IPS DF 6.9 (cell line): ENCODE data around the gene TBC1D1.

Source experiments
- DNase-seq: peaks from one replicate; pipeline ENCODE4 v3.0.0-alpha.2; 2013; ENCODE audit warnings: low read depth, low spot score
- H3K27ac ChIP-seq: one replicate; pipeline ENCODE4 v1.5.1; 2013; ENCODE audit warnings: low read length, control low read depth
- H3K27me3 ChIP-seq: 2 replicates; pipeline ENCODE4 v1.6.1; 2013; ENCODE audit warnings: mild to moderate bottlenecking, low read length; ENCODE audit not compliant: control insufficient read depth, insufficient read depth
- H3K36me3 ChIP-seq: 2 replicates; pipeline ENCODE4 v1.6.1; 2013; ENCODE audit warnings: low read length; ENCODE audit not compliant: control insufficient read depth, insufficient read depth
- H3K4me1 ChIP-seq: 2 replicates; pipeline ENCODE4 v1.6.1; 2013; ENCODE audit warnings: low read length; ENCODE audit not compliant: control insufficient read depth, insufficient read depth
- H3K4me3 ChIP-seq: 2 replicates; pipeline ENCODE4 v1.5.1; 2013; ENCODE audit warnings: mild to moderate bottlenecking, low read length
- H3K9me3 ChIP-seq: 2 replicates; pipeline ENCODE4 v1.6.1; 2013; ENCODE audit warnings: low read length, inconsistent platforms; ENCODE audit not compliant: control insufficient read depth, insufficient read depth
- WGBS: extraction: QIAGEN DNeasy Blood & Tissue Kit; methylation state at CpG from one replicate; pipeline ENCODE4 v1.1.7; 2013; ENCODE audit warnings: mixed read lengths, missing lambda C conversion rate; ENCODE audit not compliant: insufficient read length, insufficient coverage; 5-methylcytosine and 5-hydroxymethylcytosine counted together

The TBC1D1 gene, protein sequence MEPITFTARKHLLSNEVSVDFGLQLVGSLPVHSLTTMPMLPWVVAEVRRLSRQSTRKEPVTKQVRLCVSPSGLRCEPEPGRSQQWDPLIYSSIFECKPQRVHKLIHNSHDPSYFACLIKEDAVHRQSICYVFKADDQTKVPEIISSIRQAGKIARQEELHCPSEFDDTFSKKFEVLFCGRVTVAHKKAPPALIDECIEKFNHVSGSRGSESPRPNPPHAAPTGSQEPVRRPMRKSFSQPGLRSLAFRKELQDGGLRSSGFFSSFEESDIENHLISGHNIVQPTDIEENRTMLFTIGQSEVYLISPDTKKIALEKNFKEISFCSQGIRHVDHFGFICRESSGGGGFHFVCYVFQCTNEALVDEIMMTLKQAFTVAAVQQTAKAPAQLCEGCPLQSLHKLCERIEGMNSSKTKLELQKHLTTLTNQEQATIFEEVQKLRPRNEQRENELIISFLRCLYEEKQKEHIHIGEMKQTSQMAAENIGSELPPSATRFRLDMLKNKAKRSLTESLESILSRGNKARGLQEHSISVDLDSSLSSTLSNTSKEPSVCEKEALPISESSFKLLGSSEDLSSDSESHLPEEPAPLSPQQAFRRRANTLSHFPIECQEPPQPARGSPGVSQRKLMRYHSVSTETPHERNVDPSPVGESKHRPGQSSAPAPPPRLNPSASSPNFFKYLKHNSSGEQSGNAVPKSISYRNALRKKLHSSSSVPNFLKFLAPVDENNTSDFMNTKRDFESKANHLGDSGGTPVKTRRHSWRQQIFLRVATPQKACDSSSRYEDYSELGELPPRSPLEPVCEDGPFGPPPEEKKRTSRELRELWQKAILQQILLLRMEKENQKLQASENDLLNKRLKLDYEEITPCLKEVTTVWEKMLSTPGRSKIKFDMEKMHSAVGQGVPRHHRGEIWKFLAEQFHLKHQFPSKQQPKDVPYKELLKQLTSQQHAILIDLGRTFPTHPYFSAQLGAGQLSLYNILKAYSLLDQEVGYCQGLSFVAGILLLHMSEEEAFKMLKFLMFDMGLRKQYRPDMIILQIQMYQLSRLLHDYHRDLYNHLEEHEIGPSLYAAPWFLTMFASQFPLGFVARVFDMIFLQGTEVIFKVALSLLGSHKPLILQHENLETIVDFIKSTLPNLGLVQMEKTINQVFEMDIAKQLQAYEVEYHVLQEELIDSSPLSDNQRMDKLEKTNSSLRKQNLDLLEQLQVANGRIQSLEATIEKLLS (N-terminal part only)

DNA sequence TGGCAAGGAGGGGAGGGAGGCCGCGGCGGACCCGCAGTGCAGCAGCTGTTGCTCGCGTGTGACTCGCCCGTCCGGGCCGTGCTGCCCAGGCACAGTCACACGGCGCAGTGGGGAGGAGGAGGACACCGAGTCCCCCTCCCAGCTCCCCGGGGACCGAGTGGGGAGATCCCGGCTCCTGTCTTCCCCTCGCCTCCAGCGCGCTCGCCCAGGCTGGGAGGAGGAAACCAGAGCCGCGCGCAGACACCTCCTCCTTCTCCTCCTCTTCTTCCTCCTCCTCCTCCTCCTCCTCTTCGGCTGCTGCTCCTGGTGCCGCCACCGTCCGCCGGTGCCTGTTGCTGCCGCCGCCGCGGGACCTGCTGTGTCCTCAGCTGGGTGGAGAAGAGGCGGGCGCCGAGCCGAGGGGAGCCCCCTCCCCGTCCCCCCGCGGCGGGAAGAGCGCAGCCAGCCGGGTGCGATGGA is at the start of gene TBC1D1:
TSS of gene TBC1D1 (plus strand) at position 284 of the 459 bp plus-strand sequence. CDS start 11,012 bp downstream, outside the sequence.
- Histone ChIP-seq H3K9me3 (no peaks in the 10 kb centered on the region), H3K27me3 (peaks cover 21% of the 10 kb centered on the region), H3K36me3 (no peaks in the 10 kb centered on the region; the same call in 1 of the 2 replicates), H3K4me3 (peak within 1 kb of the TSS; percentile 79), H3K27ac (no peak within 1 kb of the TSS), H3K4me1 (no peaks in the 10 kb centered on the region)
- DNase-seq = no peak
- no CpG with 5 or more reads among the region's 43 CpGs for WGBS

DNA sequence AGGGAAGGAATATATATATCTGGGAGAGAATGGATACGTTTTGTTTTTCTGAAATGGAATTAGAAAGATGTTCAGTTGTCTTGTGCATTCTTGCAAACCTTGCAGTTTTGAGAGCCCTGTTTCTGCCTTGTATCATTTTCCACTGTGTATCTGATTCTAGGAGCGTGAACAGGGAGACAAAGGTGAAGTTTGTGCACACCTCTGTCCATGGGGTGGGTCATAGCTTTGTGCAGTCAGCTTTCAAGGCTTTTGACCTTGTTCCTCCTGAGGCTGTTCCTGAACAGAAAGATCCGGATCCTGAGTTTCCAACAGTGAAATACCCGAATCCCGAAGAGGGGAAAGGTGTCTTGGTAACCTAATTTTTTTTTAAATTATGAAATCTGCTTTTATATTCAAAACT is 46.7 kb upstream of the TBC1D1 start:
- H3K27me3 ChIP-seq = no peaks in the 10 kb centered on the region
- no peak overlapping the region for H3K27ac ChIP-seq
- no peak overlapping the region for H3K4me3 ChIP-seq
- H3K36me3 ChIP-seq = peaks cover 6% of the 10 kb centered on the region; the same call in 1 of the 2 replicates
- no peaks in the 10 kb centered on the region for H3K4me1 ChIP-seq
- DNase-seq = no peak
- H3K9me3 ChIP-seq = no peaks in the 10 kb centered on the region
- 100% methylated on average over 1 of the region's 5 CpGs for WGBS

DNA sequence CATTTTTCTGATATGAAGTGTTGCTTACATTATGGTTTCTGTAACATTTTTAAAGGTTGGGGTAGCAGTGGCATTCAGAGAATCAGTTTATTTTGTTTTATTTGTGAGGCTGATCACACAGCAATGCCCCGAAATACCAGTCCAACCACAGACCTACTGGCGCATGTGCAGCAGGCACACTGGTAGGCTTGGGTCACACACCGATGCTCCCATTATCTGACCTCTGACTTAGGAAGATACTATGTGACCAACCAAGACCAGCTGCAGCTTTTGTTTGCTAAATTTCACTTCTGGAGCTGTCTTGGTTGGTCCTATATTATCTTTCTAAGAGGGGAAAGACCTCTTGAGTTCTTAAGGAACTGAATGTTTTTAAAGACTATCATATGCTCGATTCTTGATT is 45.7 kb upstream of the TBC1D1 start:
- Histone ChIP-seq H3K9me3 (no peaks in the 10 kb centered on the region), H3K4me3 (no peak overlapping the region), H3K27me3 (no peaks in the 10 kb centered on the region), H3K4me1 (no peaks in the 10 kb centered on the region), H3K36me3 (peaks cover 6% of the 10 kb centered on the region; the same call in 1 of the 2 replicates), H3K27ac (no peak overlapping the region)
- no CpG with 5 or more reads among the region's 4 CpGs for WGBS
- no peak for DNase-seq

DNA sequence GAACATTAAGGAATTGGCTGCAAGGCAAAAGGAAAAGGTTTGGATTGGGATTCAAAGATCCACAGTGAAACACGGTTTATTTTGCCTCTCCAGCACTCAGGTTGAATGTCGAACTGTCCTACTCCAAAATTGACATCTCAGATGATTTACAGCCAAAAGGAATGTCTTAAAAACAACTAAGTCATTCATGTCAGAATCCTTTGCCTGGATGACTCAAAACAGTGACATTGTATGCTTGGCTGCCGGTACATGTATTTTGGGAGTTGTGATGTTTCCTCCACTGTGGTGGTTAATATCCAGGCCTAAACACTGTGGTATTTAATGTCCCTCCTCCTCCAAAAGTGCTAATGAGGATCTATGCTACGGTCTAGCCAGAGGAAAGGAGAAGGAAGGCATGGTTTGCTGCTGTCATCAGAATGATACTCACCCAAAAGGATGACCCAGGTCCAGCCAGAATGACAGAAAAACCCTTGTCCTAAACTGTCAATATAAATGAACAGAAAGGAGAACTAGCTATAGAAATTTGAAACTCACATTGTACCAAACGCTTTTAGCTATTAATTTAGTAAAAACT is 43.5 kb upstream of the TBC1D1 start:
- DNase-seq = no peak
- no CpG with 5 or more reads among the region's 5 CpGs for WGBS
- no peaks in the 10 kb centered on the region for H3K9me3 ChIP-seq
- peaks cover 6% of the 10 kb centered on the region; the same call in 1 of the 2 replicates for H3K36me3 ChIP-seq
- no peaks in the 10 kb centered on the region for H3K27me3 ChIP-seq
- H3K4me1 ChIP-seq = no peaks in the 10 kb centered on the region
- H3K27ac ChIP-seq = no peak overlapping the region
- H3K4me3 ChIP-seq = no peak overlapping the region

DNA sequence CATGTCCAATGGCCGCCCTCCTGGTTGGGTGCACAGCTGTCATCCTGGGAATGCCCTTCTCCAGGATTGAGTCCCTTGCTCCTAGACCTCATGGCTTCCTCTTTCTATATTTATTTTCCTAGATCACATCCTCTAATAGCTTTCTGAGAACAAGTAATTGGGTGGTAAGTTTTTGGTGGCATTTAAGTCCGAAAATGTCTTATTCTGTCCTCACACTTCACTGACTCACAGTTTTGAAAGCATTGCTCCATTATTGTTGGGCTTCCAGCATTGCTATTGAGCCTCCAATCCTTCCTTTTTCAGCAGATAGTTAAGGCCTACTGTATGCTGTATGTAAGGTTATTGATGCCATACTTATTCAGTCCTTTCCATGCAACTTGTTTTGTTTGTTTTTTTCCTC is 38.5 kb upstream of the TBC1D1 start:
- peaks cover 4% of the 10 kb centered on the region; the same call in 1 of the 2 replicates for H3K36me3 ChIP-seq
- no CpG with 5 or more reads among the region's 2 CpGs for WGBS
- H3K27me3 ChIP-seq = no peaks in the 10 kb centered on the region
- H3K27ac ChIP-seq = no peak overlapping the region
- no peak for DNase-seq
- no peaks in the 10 kb centered on the region for H3K4me1 ChIP-seq
- no peak overlapping the region for H3K4me3 ChIP-seq
- no peaks in the 10 kb centered on the region for H3K9me3 ChIP-seq

DNA sequence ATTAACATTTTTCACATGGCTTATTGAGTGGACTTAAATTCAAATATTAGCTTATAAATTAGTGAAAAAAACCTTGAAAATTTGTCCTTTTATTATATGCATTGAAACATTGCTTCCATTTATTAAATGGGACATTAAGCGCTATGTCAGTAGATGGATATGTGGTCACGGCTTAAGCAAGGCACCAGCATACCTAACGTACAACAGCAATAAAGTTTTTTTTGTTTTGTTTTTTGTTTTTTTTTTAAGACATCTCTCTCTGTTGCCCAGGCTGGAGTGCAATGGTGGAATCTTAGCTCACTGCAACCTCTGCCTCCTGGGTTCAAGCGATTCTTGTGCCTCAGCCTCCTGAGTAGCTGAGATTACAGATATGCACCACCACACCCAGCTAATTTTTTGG is 32.8 kb upstream of the TBC1D1 start:
- no peaks in the 10 kb centered on the region for H3K27me3 ChIP-seq
- no peak overlapping the region for H3K4me3 ChIP-seq
- H3K9me3 ChIP-seq = no peaks in the 10 kb centered on the region
- H3K36me3 ChIP-seq = peaks cover 2% of the 10 kb centered on the region; the same call in 1 of the 2 replicates
- no CpG with 5 or more reads among the region's 4 CpGs for WGBS
- H3K27ac ChIP-seq = no peak overlapping the region
- DNase-seq = no peak
- no peaks in the 10 kb centered on the region for H3K4me1 ChIP-seq

DNA sequence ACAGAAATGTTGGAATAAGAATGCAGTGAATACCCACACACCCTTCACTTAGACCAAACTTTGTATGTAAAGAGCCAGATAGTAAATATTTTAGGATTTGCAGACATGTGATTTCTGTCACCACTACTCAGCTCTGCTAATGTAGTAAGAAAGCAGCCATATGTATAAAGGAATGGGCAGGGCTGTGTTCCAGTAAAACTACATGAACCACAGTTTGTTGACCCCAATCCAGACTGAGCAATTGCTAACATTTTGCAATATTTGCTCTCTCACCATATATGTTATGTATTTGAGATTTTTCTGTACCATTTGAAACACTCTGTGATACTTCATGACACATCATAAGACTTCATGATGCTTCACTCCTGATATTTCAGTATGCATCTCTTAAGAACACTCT is 32.0 kb upstream of the TBC1D1 start:
- Histone ChIP-seq H3K4me1 (no peaks in the 10 kb centered on the region), H3K9me3 (no peaks in the 10 kb centered on the region), H3K27ac (no peak overlapping the region), H3K36me3 (peaks cover 2% of the 10 kb centered on the region; the same call in 1 of the 2 replicates), H3K4me3 (no peak overlapping the region), H3K27me3 (no peaks in the 10 kb centered on the region)
- no peak for DNase-seq

DNA sequence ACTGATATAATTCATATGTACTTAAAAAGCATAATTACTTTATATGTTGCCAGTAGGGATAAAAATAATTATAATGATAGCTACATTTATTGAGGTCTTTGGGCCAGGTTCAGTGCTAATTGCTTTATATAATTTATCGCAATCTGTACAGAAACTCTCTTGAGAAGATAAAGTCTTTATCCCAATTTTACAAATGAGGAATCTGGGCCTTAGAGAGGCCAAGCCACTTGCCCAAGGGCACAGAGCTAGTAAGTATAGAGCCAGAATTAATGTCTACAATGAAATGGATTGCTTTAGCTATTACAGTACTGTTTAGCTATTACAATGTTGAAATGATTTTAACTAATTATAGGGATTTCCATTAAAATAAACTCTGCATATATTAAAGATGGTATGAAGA is 30.6 kb upstream of the TBC1D1 start:
- DNase-seq = no peak
- H3K36me3 ChIP-seq = peaks cover 2% of the 10 kb centered on the region; the same call in 1 of the 2 replicates
- H3K9me3 ChIP-seq = no peaks in the 10 kb centered on the region
- H3K4me3 ChIP-seq = no peak overlapping the region
- H3K4me1 ChIP-seq = no peaks in the 10 kb centered on the region
- no CpG with 5 or more reads among the region's 1 CpG for WGBS
- H3K27ac ChIP-seq = no peak overlapping the region
- H3K27me3 ChIP-seq = no peaks in the 10 kb centered on the region

DNA sequence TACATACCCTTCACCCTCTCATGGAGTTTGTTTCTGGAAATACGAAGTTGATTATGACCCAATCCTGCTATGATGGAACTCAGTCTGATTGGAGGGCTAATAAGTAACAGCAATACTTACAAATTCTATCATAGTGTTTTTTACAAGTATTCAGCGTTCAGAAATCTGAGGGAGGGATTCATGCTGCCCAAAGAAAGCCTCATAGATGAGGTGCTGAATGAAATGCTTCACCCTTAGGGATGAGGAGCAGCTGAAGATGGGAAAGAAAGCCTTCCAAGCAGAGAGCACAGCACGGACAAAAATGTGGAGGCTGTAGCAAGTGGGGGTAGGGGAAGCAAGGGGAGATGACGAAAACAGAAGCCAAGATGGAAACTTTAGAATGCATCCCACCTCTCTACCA is 27.9 kb upstream of the TBC1D1 start:
- Histone ChIP-seq H3K36me3 (no peaks in the 10 kb centered on the region), H3K27ac (no peak overlapping the region), H3K27me3 (no peaks in the 10 kb centered on the region), H3K4me3 (no peak overlapping the region), H3K9me3 (no peaks in the 10 kb centered on the region), H3K4me1 (no peaks in the 10 kb centered on the region)
- WGBS = no CpG with 5 or more reads among the region's 4 CpGs
- no peak for DNase-seq

DNA sequence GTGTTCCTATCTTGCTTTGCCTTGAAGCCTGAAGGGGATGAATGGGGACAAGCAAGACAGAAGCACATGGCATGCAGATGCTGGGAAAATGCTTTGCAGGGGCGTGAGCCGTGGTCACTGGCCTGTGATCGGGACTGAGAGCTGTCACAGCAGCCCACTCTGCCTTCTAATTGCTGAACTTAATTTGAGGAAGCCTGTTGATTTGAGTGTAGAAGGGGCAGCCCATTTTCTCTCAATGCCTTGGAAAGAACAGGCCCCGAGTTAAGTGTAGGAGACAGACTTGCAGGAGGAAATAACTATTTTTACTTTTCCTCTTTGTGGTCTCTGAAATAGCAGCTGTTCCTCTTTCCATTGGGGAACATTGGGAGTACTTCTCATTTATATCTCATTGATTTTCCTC is 26.1 kb upstream of the TBC1D1 start:
- no peaks in the 10 kb centered on the region for H3K9me3 ChIP-seq
- no peaks in the 10 kb centered on the region for H3K4me1 ChIP-seq
- H3K27me3 ChIP-seq = no peaks in the 10 kb centered on the region
- no peaks in the 10 kb centered on the region for H3K36me3 ChIP-seq
- no peak for DNase-seq
- no peak overlapping the region for H3K27ac ChIP-seq
- no peak overlapping the region for H3K4me3 ChIP-seq
- no CpG with 5 or more reads among the region's 4 CpGs for WGBS
